T-helper 2 cell treated with Interferon-gamma antibody and Interleukin-4, amounts not matched to agents 5 μg/mL and 100 μg/mL, for 36 hours (primary cell): ENCODE data around the gene SCGB1D1.
"Not testable (repeated sequence)": the region's sequence is repeated elsewhere in the genome, so short reads cannot be mapped to it uniquely, and the experiment has no call there.

Experiments
- DNase-seq: peaks from one replicate; pipeline ENCODE4 v3.0.0; 2021; ENCODE audit warnings: low spot score
- H3K27ac Mint-ChIP-seq: one replicate; pipeline ENCODE4 v1.8.0; 2021; ENCODE audit warnings: mild to moderate bottlenecking, mixed read lengths
- H3K27me3 Mint-ChIP-seq: one replicate; pipeline ENCODE4 v1.8.0; 2021; ENCODE audit warnings: low read depth, mixed read lengths
- H3K36me3 Mint-ChIP-seq: one replicate; pipeline ENCODE4 v1.8.0; 2021; ENCODE audit warnings: low read depth, mixed read lengths
- H3K4me1 Mint-ChIP-seq: one replicate; pipeline ENCODE4 v1.8.0; 2021; ENCODE audit warnings: low read depth, mixed read lengths
- H3K4me3 Mint-ChIP-seq: one replicate; pipeline ENCODE4 v1.8.0; 2022; ENCODE audit warnings: mild to moderate bottlenecking, moderate library complexity, mixed read lengths
- H3K9me3 Mint-ChIP-seq: one replicate; pipeline ENCODE4 v1.8.0; 2021; ENCODE audit warnings: mixed read lengths

SCGB1D1 gene

GRCh38 chr11:62182147-62182891 lies 7.7 kb upstream of the SCGB1D1 start:
- no peak for DNase-seq
- H3K36me3 Mint-ChIP-seq: no peaks in the 10 kb centered on the region
- H3K4me3 Mint-ChIP-seq: no peak overlapping the region
- peaks cover 20% of the 10 kb centered on the region for H3K27me3 Mint-ChIP-seq
- no peaks in the 10 kb centered on the region for H3K4me1 Mint-ChIP-seq
- no peak overlapping the region for H3K27ac Mint-ChIP-seq
- H3K9me3 Mint-ChIP-seq: no peaks in the 10 kb centered on the region

GRCh38 chr11:62186195-62186594 lies 3.8 kb upstream of the SCGB1D1 start:
- no peaks in the 10 kb centered on the region for H3K36me3 Mint-ChIP-seq
- peaks cover 30% of the 10 kb centered on the region for H3K27me3 Mint-ChIP-seq
- H3K4me1 Mint-ChIP-seq: no peaks in the 10 kb centered on the region

GRCh38 chr11:62193952-62194351 lies 3.9 kb downstream of the SCGB1D1 start:
- no peak for DNase-seq
- H3K27me3 Mint-ChIP-seq: peaks cover 28% of the 10 kb centered on the region

More at GRCh38 chr11:62186195-62186594, 3.8 kb upstream of the SCGB1D1 start:
- no peak for DNase-seq
- Mint-ChIP-seq H3K4me3 (no peak overlapping the region), H3K9me3 (no peaks in the 10 kb centered on the region), H3K27ac (no peak overlapping the region)

GRCh38 chr11:62195010-62195409 lies 5.0 kb downstream of the SCGB1D1 start:
- H3K4me1 Mint-ChIP-seq, H3K4me3 Mint-ChIP-seq, H3K9me3 Mint-ChIP-seq, H3K36me3 Mint-ChIP-seq, DNase-seq, H3K27ac Mint-ChIP-seq: not testable (repeated sequence)
- peaks cover 22% of the 10 kb centered on the region for H3K27me3 Mint-ChIP-seq

More at GRCh38 chr11:62193952-62194351, 3.9 kb downstream of the SCGB1D1 start:
- no peaks in the 10 kb centered on the region for H3K4me1 Mint-ChIP-seq
- H3K27ac Mint-ChIP-seq: no peak overlapping the region
- H3K9me3 Mint-ChIP-seq: no peaks in the 10 kb centered on the region
- no peak overlapping the region for H3K4me3 Mint-ChIP-seq
- no peaks in the 10 kb centered on the region for H3K36me3 Mint-ChIP-seq

- Mint-ChIP-seq H3K4me3 (no peak overlapping the region), H3K27ac (no peak overlapping the region), H3K36me3 (no peaks in the 10 kb centered on the region), H3K4me1 (no peaks in the 10 kb centered on the region), H3K9me3 (no peaks in the 10 kb centered on the region), H3K27me3 (peaks cover 25% of the 10 kb centered on the region)
- DNase-seq: no peak
Measured at GRCh38 chr11:62195945-62196344, 5.9 kb downstream of the SCGB1D1 start.

- not testable (repeated sequence) for H3K36me3 Mint-ChIP-seq, H3K27ac Mint-ChIP-seq, H3K4me3 Mint-ChIP-seq, H3K9me3 Mint-ChIP-seq, H3K4me1 Mint-ChIP-seq, DNase-seq
- peaks cover 22% of the 10 kb centered on the region for H3K27me3 Mint-ChIP-seq
Measured at GRCh38 chr11:62197400-62197799, 7.4 kb downstream of the SCGB1D1 start.

- DNase-seq: no peak
- H3K4me1 Mint-ChIP-seq: no peaks in the 10 kb centered on the region
- H3K27ac Mint-ChIP-seq: no peak overlapping the region
- peaks cover 14% of the 10 kb centered on the region for H3K27me3 Mint-ChIP-seq
- H3K9me3 Mint-ChIP-seq: no peaks in the 10 kb centered on the region
- no peaks in the 10 kb centered on the region for H3K36me3 Mint-ChIP-seq
- H3K4me3 Mint-ChIP-seq: no peak overlapping the region
Measured at GRCh38 chr11:62201376-62201775, 11.4 kb downstream of the SCGB1D1 start.

- no peak for DNase-seq
- Mint-ChIP-seq H3K4me3 (no peak overlapping the region), H3K36me3 (no peaks in the 10 kb centered on the region), H3K9me3 (no peaks in the 10 kb centered on the region), H3K4me1 (no peaks in the 10 kb centered on the region), H3K27ac (no peak overlapping the region), H3K27me3 (peaks cover 14% of the 10 kb centered on the region)
Measured at GRCh38 chr11:62202910-62203309, 12.9 kb downstream of the SCGB1D1 start.

- Mint-ChIP-seq H3K4me1 (no peaks in the 10 kb centered on the region), H3K27me3 (peaks cover 11% of the 10 kb centered on the region), H3K36me3 (no peaks in the 10 kb centered on the region), H3K4me3 (no peak overlapping the region), H3K9me3 (no peaks in the 10 kb centered on the region), H3K27ac (no peak overlapping the region)
- DNase-seq: no peak
Measured at GRCh38 chr11:62204430-62204829, 14.4 kb downstream of the SCGB1D1 start.

GRCh38 chr11:62205441-62205840 lies 15.4 kb downstream of the SCGB1D1 start:
- Mint-ChIP-seq H3K27ac (no peak overlapping the region), H3K4me1 (no peaks in the 10 kb centered on the region), H3K27me3 (peaks cover 11% of the 10 kb centered on the region), H3K36me3 (no peaks in the 10 kb centered on the region), H3K9me3 (no peaks in the 10 kb centered on the region), H3K4me3 (no peak overlapping the region)
- no peak for DNase-seq

- not testable (repeated sequence) for H3K4me1 Mint-ChIP-seq, H3K27ac Mint-ChIP-seq, DNase-seq, H3K4me3 Mint-ChIP-seq, H3K27me3 Mint-ChIP-seq, H3K9me3 Mint-ChIP-seq, H3K36me3 Mint-ChIP-seq
Measured at GRCh38 chr11:62206276-62207066, 16.5 kb downstream of the SCGB1D1 start.

- no peak for DNase-seq
- Mint-ChIP-seq H3K4me1 (no peaks in the 10 kb centered on the region), H3K4me3 (no peak overlapping the region), H3K27me3 (peaks cover 3% of the 10 kb centered on the region), H3K9me3 (no peaks in the 10 kb centered on the region), H3K27ac (no peak overlapping the region), H3K36me3 (no peaks in the 10 kb centered on the region)
Measured at GRCh38 chr11:62208785-62209144, 18.7 kb downstream of the SCGB1D1 start.

- DNase-seq: no peak
- H3K36me3 Mint-ChIP-seq: no peaks in the 10 kb centered on the region
- peaks cover 6% of the 10 kb centered on the region for H3K9me3 Mint-ChIP-seq
- H3K27me3 Mint-ChIP-seq: peaks cover 24% of the 10 kb centered on the region
- no peaks in the 10 kb centered on the region for H3K4me1 Mint-ChIP-seq
- H3K4me3 Mint-ChIP-seq: no peak overlapping the region
- H3K27ac Mint-ChIP-seq: no peak overlapping the region
Measured at GRCh38 chr11:62217191-62217748, 27.3 kb downstream of the SCGB1D1 start.

GRCh38 chr11:62221498-62221897 lies 31.5 kb downstream of the SCGB1D1 start:
- H3K36me3 Mint-ChIP-seq: peaks cover 2% of the 10 kb centered on the region
- H3K27me3 Mint-ChIP-seq: peaks cover 26% of the 10 kb centered on the region
- no peaks in the 10 kb centered on the region for H3K4me1 Mint-ChIP-seq
- peaks cover 30% of the 10 kb centered on the region for H3K9me3 Mint-ChIP-seq
- DNase-seq: no peak
- H3K4me3 Mint-ChIP-seq: no peak overlapping the region
- H3K27ac Mint-ChIP-seq: no peak overlapping the region
